Activated T-cell treated with anti-CD3 and anti-CD28 coated beads for 24 hours (primary cell): ENCODE measurements around the gene ZNF12.
"Not testable (repeated sequence)": the region's sequence is repeated elsewhere in the genome, so short reads cannot be mapped to it uniquely, and the experiment has no call there.

Experiments
- DNase-seq: peaks from one replicate; pipeline ENCODE4 v3.0.0-alpha.2; 2020; ENCODE audit warnings: low read depth

Gene ZNF12

DNA sequence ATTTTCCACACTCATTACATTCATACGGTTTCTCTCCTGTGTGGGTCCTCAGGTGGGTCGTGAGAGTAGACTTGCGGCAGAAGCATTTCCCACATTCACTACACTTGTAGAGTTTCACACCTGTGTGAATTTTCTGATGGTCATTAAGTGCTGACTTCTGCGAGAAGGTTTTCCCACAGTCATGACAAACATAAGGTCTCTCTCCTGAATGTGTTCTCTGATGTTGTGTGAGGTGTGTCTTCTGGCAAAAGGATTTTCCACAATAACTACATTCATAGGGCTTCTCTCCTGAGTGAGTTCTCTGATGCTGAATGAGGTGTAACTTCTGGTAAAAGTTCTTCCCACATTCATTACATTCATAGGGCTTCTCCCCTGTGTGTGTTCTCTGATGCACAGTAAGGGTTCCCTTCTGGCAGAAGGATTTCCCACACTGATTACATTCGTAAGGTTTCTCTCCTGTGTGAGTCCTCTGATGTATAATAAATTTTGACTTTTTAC lies 15.1 kb downstream of the ZNF12 start:
- no peak for DNase-seq

DNA sequence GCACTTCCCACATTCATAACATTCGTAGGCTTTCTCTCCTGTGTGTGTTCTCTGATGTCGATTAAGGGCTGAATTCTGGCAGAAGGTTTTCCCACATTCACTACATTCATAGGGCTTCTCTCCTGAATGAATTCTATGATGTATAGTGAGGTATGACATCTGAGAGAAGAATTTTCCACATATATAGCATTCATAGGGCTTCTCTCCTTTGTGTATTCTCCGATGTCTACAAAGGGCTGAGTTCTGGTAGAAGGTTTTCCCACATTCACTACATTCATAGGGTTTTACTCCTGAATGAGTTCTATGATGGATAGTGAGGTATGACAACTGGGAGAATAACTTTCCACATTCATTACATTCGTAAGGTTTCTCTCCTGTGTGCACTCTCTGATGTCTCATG lies 15.6 kb downstream of the ZNF12 start:
- no peak for DNase-seq

DNA sequence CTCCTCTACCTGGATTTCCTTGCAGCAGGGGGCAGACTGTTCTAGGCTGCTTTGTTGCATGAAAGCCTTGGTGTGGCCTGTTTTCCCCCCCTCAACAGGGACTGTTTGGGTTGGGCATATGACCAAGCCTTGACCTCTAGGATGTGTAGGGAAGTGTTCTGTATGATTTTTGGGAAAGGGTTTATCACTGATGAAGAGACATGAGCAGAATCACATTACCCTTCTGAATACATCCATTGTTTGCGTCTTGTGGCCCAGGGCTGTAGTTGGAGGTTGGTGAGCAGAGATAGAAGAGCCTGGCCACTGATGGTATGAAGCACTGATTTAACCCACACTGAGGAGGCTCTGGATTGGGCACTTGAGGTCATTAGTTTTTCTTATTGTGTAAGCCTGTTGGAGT lies 26.6 kb downstream of the ZNF12 start:
- no peak for DNase-seq

DNA sequence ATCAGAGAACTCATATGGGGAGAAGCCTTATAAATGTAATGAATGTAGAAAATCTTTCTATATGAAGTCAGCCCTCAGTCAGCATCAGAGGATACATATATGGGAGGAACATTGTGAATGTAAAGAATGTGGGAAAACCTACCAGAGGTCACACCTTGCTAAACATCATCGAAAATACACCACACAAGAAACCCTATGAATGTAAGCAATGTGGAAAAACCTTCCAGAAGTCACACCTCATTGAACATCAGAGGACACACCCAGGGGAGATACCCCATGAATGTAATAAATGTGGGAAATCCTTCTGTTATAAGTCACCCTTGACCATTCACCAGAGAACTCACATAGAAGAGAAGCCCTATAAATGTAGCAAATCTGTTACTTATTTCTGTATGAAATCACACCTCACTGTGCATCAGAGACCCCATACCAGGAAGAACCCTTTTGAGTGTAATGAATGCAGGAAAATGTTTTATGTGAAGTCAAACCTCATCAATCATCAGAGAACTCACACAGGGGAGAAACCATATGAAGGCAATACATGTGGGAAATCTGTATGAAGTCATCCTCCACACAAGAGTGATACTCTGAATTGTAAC lies 30.8 kb downstream of the ZNF12 start:
- no peak for DNase-seq

DNA sequence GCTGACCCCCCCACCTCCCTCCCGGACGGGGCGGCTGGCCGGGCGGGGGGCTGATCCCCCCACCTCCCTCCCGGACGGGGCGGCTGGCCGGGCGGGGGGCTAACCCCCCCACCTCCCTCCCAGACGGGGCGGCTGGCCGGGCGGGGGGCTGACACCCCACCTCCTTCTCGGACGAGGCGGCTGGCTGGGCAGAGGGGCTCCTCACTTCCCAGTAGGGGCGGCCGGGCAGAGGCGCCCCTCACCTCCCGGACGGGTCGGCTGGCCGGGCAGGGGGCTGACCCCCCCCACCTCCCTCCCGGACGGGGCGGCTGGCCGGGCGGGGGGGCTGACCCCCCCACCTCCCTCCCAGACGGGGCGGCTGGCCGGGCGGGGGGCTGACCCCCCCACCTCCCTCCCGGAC lies 35.9 kb downstream of the ZNF12 start:
- not testable (repeated sequence) for DNase-seq

DNA sequence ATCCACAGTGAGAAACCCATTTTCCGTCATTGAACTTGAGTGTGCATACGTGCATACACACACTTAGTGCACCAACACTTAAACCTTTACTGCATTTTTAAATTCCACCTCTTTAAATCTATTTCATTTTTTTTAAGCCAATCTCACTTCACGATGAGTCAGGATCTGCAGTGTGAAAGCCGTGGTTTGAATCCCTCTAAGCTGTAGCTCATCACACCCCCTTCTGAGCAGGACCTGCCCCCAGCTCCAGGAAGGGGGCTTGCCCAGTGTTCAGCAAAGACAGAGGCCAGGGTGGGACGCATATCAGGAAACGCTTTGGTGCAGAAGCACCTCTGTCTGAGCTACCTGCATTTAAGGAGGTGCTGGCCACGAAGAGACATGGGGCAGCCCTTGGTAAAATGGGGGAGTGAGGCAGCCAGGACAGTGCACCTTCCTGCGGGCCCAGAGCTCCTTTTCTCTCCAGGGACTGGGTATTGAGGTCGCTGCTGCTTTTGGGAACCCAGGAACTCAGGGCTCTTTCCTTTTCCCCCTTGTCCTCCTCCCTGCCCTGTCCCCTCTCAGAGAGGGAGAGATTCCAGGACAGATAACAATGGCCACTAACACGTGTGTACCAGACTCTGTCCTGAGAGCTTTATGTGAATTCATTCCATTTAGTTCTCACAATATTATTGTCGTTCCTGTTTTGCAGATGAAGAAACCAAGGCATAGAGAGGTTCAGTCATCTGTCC lies 48.0 kb downstream of the ZNF12 start:
- DNase-seq, result no peak

DNA sequence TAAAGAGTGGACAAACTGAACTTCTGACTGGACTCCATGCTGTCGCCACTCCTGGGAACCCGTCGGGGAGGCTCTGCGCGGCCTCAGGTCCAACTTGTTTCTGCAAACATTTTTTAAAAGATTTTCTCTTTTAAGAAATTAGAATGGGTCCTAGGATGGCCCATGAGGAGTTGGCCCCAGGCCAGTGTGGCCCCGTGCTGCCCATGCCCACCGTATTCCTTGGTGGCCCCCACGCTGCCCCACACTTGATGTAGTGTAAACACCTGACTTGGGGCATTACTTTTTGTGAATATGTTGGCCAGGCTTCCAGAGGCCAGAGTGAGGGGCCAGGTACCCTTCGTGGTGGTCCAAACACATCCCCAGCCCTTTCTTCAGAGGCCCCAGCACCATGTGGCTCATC lies 50.3 kb downstream of the ZNF12 start:
- no peak for DNase-seq

DNA sequence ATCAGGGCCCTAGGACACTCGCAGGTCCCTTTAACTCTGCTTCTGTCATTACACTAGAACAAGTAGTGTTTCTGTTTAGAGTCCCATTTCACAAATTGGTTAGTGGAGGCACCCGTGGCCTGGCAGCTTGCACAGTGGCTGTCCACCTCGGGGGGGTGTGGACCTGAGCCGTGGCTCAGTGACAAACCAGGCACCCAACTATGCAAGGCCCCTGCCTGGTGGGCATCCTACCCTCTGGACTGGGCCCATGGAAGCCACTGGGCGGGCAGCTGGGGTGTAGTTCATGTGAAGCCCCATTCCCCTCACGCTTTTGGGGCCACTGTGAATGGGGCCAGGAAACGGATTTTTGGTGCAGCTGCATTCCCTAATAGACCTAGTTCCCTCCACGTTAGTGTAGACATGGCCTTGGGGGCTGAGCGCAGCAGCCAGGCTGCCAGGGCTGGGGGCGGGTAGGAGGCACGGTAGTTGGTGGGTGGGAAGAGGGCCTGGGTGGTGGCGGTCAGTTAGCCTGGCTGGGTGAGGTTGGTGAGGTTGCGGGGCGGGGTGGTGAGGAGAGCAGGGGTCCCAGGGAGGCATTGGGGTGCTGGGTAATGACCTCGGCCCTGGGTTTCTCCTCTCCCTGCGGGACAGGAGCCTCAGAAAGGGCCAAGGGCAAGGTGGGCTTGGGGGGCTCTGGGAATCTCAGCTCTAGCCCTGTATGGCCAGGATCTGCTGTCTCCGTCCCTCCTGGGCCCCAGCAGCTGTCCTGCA lies 50.9 kb downstream of the ZNF12 start:
- no peak for DNase-seq

DNA sequence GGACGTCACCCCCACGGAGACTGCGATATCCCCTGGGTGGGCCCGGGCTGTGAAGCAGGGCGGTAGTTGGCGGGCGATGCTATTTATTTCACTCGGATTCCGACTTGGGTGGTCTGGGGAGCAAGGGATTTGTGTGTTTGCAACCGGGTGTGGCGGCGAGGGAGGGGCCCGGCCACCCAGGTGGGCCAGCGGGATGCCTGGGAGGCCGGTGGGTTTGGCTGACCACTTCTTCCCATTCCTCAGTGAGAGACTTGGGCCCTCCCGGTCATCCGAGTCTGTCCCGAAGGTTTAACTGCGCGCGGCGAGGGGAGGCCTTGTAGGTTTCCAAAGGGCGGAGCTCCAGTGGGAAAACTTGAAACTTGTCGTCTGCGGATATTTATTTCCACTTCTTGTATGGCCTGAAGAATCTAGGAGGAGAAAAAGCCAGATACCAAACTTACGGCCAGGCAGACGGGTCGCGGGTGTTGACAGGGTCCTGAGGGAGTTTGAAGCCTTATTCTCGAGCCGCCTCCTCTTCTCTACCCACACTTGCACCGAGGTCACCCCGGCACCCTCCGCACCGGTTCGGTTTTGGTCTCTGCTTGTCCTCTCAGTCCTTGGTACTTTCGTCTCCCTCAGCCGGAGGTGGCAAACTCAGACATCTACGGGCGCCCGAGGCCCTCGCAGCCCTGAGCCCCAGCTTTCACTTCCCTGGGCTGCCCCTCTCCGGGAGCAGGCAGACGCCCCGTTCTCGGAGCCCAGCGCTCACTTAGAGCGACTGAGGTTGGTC lies 51.7 kb downstream of the ZNF12 start:
- no peak for DNase-seq

DNA sequence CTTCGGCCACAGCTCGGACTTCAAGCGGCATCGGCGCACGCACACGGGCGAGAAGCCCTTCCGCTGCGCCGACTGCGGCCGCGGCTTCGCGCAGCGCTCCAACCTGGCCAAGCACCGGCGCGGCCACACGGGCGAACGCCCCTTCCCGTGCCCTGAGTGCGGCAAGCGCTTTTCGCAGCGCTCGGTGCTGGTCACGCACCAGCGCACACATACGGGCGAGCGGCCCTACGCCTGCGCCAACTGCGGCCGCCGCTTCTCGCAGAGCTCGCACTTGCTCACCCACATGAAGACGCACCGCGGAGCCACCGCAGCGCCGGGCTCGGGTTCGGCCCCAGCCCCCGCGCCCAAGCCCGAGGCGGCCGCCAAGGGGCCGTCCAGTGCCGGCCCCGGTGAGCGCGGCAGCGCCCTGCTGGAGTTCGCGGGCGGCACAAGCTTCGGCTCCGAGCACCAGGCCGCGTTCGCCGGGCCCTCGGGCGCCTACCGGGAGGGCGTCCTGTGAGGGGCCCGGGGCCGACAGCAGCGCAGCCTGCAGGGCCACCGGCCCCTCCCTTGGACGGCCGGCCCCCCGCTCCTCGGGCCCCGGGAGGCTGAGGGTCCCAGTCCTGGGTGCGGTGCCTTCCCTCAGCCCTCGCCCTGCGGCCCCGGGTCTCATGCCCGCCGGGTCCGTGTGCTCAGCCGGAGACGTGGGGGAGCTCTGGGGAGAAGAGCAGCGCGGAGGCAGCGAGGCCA lies 52.5 kb downstream of the ZNF12 start:
- DNase-seq, result no peak

DNA sequence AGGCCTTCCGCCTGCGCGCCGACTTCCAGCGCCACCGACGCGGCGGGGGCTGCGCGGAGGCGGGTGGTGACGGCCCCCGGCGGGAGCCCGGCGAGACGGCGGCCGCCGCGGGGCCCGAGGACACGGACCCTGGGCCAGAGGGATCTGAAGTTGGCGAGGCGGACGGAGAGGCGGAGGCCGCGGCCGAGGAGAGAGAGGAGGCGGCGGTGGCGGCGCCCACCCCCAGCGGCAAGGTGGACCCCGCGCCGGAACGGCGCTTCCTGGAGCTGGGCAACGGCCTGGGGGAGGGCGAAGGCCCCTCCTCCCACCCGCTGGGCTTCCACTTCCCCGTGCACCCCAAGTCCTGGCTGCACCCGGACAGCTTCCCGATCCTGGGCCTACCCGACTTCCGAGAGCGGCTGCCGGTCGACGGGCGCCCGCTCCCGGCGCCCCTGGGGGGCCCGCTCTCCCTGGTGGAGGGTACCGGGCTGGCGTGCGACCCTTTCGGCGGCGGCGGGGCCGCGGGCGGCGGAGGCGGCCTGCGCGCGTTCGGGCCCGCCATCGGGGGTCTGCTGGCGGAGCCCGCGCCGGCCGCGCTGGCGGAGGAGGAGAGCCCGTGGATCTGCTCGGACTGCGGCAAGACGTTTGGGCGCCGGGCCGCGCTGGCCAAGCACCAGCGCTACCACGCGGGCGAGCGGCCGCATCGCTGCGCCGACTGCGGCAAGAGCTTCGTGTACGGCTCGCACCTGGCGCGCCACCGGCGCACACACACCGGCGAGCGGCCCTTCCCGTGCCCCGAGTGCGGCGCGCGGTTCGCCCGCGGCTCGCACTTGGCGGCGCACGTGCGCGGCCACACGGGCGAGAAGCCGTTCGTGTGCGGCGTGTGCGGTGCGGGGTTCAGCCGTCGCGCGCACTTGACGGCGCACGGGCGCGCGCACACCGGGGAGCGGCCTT lies 53.4 kb downstream of the ZNF12 start:
- DNase-seq, result no peak

DNA sequence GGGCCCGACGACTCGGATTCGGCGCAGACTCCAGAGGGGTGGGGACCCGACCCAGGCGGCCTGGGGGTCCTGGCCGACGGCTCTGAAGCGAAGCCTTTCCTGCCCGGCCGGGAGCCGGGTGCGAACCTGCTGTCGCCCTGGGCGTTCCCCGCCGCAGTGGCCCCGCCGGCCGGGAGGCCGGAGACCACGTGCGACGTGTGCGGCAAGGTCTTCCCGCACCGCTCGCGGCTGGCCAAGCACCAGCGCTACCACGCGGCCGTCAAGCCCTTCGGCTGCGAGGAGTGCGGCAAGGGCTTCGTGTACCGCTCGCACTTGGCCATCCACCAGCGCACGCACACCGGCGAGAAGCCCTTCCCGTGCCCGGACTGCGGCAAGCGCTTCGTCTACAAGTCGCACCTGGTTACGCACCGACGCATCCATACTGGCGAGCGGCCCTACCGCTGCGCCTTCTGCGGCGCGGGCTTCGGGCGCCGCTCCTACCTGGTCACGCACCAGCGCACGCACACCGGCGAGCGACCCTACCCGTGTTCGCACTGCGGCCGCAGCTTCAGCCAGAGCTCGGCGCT lies 54.2 kb downstream of the ZNF12 start:
- no peak for DNase-seq

DNA sequence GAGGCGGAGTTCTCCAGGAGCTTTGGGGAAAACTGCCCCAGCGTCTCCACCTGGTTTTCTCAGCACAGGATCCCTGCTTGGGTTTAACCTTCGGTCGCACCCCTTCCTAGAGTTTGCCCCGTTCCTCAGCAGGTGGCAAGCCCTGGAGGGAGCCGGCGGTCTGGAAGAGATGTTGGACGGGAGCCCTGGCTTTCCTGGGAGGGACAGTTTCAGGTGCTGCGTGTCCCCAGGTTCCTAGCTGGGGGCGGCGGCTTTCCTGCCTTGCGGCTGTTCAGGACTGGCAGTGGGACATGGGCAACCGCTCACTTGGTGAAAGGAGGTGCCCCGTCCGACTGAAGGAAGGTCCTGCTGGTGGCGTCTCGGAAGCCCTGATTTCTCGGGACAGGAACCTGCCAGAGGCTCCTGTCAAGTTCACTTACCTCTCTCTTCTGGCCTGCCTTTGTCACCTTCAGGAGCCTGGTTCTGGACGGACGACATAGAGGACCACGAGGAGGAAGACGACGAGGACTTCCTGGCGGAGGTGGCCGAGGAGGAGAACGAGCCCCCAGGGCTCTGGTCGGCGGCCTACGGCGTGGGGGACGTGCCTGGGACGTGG lies 54.8 kb downstream of the ZNF12 start:
- DNase-seq, result no peak

DNA sequence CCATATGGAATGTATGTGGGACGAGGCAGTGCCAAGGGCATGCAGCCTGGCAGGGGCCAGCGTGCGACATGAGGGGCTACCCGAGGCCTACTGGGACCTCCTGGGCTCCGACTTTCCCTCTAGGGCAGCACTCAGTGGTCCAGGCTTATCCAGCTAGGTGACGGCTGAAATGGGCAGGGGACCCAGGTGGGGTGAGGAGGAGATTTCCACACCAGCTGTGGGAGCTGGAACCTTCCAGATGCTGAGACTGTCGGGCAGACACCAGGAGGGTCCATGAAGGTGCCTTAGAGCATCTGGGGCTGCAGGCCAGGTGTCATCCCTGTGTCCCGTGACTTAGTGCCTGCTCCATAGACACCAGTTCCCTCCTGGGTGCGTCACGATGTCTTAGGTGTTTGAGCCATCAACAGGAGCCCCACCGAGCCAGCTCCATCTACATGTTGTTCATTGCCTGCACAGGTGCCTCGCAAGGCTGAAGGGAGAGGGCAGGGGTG lies 56.2 kb downstream of the ZNF12 start:
- no peak for DNase-seq

DNA sequence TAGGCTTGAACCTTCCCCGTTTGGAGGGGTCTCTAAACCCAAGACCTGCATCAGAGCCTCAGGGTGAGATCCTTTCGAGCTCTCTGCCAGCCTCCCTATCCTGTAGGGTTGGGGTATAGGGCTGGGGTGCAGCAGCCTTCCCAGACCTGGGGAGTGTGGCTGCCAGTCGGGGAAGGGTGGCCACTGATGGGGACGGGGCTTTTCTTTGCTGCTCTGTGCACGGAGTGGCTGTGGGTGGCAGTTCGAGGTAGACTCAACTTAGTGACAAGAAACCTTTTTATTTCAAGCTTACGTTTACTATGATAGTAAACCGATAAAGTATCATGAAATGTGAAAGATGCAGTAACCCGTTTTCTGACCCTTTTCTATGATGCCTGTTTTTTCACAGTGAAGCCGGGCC lies 56.7 kb downstream of the ZNF12 start:
- DNase-seq, result no peak

DNA sequence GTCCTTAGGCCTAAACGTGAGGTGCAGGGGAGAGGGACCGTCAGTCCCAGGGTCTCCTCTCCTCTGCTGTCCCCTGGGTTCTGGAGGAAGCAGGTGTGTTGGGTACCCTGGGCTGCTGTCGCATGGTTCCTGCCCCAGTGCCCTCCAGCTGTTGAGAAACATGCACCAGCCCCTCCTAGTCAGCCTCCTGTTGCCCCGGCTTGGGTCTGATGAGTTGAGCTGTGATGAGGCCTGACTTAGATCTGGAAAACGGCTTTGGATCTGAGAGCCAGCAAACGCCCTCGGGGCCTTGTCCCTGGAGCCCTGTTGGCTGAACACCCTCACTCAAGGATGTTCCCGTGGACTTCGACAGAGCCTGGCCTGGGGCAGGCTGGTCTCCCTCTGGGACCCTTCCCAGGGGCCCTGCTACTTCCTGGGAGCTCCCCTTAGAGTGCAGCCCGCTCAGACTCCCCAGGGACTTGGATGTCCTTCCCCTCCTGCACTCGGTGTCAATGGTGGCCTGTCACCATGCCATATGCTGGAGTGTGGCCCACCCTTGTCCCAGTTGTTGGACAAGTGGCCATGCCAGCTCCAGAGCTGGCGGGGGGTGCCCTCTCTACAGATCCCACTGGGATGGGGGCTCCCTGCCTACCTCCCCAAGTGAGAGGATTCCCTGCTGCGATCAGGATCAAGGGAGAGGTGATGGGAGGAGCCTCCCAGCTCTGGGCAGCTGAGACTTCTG lies 57.3 kb downstream of the ZNF12 start:
- DNase-seq, result no peak

DNA sequence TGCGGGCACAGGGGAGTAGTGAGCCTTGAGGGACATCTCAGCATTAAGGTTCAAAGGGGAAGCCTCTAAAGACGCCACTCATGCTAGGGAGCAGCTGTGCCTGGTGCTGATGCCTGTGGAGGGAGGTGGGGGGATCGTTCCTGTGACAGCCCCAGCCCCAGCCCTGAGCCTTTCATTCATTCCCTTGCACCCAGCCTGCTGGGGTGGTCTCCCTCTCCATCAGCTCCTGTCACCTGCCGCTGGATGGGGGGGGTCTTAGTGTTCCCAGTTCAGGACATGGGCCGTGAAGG lies 58.0 kb downstream of the ZNF12 start:
- no peak for DNase-seq

DNA sequence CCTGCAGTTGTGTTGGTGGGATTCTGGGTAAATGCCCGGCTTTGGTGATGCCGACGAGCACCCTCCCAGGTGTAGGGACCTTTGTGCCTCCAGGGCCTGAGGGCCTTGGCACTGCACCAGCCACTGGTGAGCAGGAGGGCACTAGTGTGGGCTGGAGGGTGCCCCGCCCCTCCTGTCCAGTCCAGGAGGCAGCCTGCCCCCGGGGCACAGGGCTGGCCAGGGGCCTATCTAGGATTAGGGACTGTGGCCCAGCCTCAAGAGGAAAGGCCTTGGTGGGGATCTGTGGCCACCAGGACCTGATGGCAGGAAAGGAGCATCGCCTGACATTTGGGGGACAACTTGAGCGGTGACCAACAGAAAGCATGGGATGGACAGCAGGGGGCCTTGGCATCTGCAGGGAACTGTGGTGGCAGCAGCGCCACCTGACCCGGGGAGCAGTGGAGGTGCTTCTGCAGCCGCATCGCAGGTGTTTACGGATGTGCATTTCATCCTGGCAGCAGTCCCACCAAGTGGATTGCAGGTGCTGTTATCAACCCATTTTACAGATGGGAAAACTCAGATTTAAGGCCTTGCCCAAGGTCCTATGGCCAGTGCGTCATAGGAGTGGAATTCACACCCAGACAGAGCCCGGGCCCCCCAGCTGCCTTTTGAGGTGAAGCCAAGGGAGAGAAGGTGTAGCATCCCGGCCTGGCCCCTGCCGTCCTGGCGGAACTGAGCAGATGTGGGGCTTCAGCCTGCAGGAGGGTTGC lies 58.5 kb downstream of the ZNF12 start:
- no peak for DNase-seq

DNA sequence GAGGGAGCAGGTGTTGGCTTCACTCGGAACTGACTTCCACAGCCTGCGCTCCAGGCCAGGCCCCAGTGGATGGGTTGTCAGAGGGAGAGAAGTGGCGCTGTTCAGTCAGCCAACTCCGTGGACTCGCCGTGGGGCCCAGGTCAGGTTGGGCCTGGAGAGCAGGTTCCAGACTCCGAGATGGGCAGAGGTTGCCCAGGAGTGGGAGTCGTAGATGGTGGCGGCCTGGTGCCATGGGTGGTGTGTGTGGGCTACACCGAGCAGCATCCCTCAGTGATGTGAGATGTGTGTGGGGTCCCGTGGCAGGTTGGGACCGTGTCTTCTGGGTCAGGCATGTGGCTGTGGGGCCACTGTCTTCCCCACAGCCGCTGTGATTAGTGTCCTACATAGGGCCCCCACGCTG lies 59.2 kb downstream of the ZNF12 start:
- DNase-seq, result no peak
